Activated naive CD4-positive, alpha-beta T cell treated with anti-CD3 and anti-CD28 coated beads, Interleukin-2, amount 10 ng/mL, durations not matched to agents 7 days and 5 days (primary cell): ENCODE measurements around the gene HTR1A.

ENCODE experiments used
- CTCF ChIA-PET: fragments of 350-600 bp; sonication (Branson Sonifier 250); formaldehyde crosslinking; loops from one replicate; lab custom pipeline; 2021; ENCODE audit warnings: antibody characterized with exemption; lab: Charles Lee
- DNase-seq: peaks from one replicate; pipeline ENCODE4 v3.0.0-alpha.2; 2020
- H3K27ac Mint-ChIP-seq: one replicate; pipeline ENCODE4 v1.8.0; 2021; ENCODE audit warnings: mild to moderate bottlenecking, moderate library complexity, mixed read lengths
- H3K27me3 Mint-ChIP-seq: one replicate; pipeline ENCODE4 v1.8.0; 2021; ENCODE audit warnings: mild to moderate bottlenecking, mixed read lengths
- H3K36me3 Mint-ChIP-seq: one replicate; pipeline ENCODE4 v1.8.0; 2021; ENCODE audit warnings: mixed read lengths
- H3K4me1 Mint-ChIP-seq: one replicate; pipeline ENCODE4 v1.8.0; 2021; ENCODE audit warnings: mixed read lengths
- H3K4me3 Mint-ChIP-seq: one replicate; pipeline ENCODE4 v1.8.0; 2021; ENCODE audit warnings: mild to moderate bottlenecking, moderate library complexity, mixed read lengths
- H3K9me3 Mint-ChIP-seq: one replicate; pipeline ENCODE4 v1.8.0; 2021; ENCODE audit warnings: mixed read lengths

Gene HTR1A

GRCh38 chr5:63962279-63962678 is at the start of gene HTR1A:
Gene HTR1A (minus strand): TSS chr5:63962445. CDS start chr5:63961719, 726 bp downstream.
- no peaks in the 10 kb centered on the region for H3K36me3 Mint-ChIP-seq
- CTCF ChIA-PET = interaction anchor here (1.3 kb wide), 1 partner anchor 560 kb away, joined by 3 read pairs; no protein-coding TSS in a partner anchor
- no peak within 1 kb of the TSS for H3K4me3 Mint-ChIP-seq
- no peaks in the 10 kb centered on the region for H3K4me1 Mint-ChIP-seq
- peaks cover 8% of the 10 kb centered on the region for H3K9me3 Mint-ChIP-seq
- H3K27me3 Mint-ChIP-seq = peaks cover 43% of the 10 kb centered on the region
- no peak for DNase-seq
- H3K27ac Mint-ChIP-seq = no peak within 1 kb of the TSS

GRCh38 chr5:64003966-64004365 is 41.7 kb upstream of the HTR1A start:
- Mint-ChIP-seq H3K9me3 (no peaks in the 10 kb centered on the region), H3K36me3 (no peaks in the 10 kb centered on the region), H3K4me3 (no peak overlapping the region), H3K27ac (no peak overlapping the region), H3K27me3 (no peaks in the 10 kb centered on the region), H3K4me1 (no peaks in the 10 kb centered on the region)
- CTCF ChIA-PET = no interaction called here
- DNase-seq = no peak

DNA sequence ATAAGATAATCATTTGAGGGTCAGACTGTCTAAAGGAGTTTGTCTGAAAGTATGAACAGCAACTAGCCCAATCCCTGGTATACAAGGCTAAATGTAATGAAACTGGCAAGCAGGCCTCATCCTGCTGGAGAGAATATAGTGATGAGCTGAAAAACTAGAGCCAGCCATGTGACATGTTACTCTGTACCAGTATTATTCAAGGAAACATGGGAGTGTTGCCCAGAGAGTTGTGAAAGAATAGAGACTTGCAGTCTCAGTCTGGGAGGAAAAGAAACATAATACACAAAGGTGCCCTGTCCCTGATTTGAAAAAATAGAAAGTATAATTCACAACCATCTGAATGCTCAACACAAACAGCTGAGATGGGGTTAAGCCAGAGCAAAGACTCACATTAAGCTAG is 37.9 kb upstream of the HTR1A start:
- H3K27me3 Mint-ChIP-seq = no peaks in the 10 kb centered on the region
- DNase-seq = no peak
- H3K4me3 Mint-ChIP-seq = no peak overlapping the region
- H3K4me1 Mint-ChIP-seq = no peaks in the 10 kb centered on the region
- CTCF ChIA-PET = no interaction called here
- no peaks in the 10 kb centered on the region for H3K36me3 Mint-ChIP-seq
- H3K9me3 Mint-ChIP-seq = peaks cover 2% of the 10 kb centered on the region
- H3K27ac Mint-ChIP-seq = no peak overlapping the region

- Mint-ChIP-seq H3K27me3 (no peaks in the 10 kb centered on the region), H3K27ac (no peak overlapping the region), H3K4me1 (no peaks in the 10 kb centered on the region), H3K4me3 (no peak overlapping the region), H3K36me3 (no peaks in the 10 kb centered on the region), H3K9me3 (peaks cover 2% of the 10 kb centered on the region)
- CTCF ChIA-PET = no interaction called here
- no peak for DNase-seq
These were observed 24.8 kb upstream of the HTR1A start for GRCh38 chr5:63987053-63987452.

GRCh38 chr5:63981864-63982263 is 19.6 kb upstream of the HTR1A start:
- H3K27ac Mint-ChIP-seq = no peak overlapping the region
- CTCF ChIA-PET = no interaction called here
- no peak for DNase-seq
- no peaks in the 10 kb centered on the region for H3K27me3 Mint-ChIP-seq
- no peaks in the 10 kb centered on the region for H3K36me3 Mint-ChIP-seq
- H3K9me3 Mint-ChIP-seq = peaks cover 5% of the 10 kb centered on the region
- H3K4me3 Mint-ChIP-seq = no peak overlapping the region
- H3K4me1 Mint-ChIP-seq = no peaks in the 10 kb centered on the region

- H3K36me3 Mint-ChIP-seq = no peaks in the 10 kb centered on the region
- no peak overlapping the region for H3K27ac Mint-ChIP-seq
- H3K9me3 Mint-ChIP-seq = peaks cover 8% of the 10 kb centered on the region
- H3K4me1 Mint-ChIP-seq = no peaks in the 10 kb centered on the region
- CTCF ChIA-PET = no interaction called here
- H3K27me3 Mint-ChIP-seq = peaks cover 43% of the 10 kb centered on the region
- no peak overlapping the region for H3K4me3 Mint-ChIP-seq
- no peak for DNase-seq
These were observed 1.7 kb upstream of the HTR1A start for GRCh38 chr5:63963926-63964325.

DNA sequence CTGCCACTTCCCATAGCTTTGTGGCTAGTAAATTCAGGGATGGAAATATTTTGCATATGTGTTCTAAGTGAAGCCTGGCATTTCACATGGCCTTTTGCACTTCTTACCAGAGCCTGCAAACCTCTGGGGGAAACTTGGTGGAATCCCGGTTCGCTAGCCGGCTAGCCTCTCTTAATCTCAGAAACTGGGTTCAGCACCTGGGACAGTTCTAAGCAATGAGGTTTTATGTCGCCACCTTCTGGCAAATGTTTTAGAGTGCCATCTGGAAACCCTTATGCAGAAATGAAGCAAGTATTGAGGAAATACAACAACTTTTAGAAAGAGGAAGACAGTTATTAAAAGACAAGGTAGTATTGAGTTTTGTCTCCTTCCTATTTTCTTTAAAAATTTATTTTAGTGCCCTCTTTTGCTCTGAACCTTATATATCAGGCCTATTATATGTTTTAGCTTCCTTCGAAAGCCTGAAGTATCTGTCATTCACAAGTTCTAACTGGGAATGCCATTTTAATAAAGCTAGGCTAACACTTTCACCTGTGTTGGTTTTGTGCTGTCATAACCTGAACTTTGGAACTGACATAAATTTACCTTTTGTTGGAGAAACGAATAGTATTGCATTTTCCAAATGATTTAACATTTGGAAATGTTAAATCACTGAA is 963 bp upstream of the HTR1A start:
- Mint-ChIP-seq H3K27ac (no peak overlapping the region), H3K4me3 (no peak overlapping the region)

DNA sequence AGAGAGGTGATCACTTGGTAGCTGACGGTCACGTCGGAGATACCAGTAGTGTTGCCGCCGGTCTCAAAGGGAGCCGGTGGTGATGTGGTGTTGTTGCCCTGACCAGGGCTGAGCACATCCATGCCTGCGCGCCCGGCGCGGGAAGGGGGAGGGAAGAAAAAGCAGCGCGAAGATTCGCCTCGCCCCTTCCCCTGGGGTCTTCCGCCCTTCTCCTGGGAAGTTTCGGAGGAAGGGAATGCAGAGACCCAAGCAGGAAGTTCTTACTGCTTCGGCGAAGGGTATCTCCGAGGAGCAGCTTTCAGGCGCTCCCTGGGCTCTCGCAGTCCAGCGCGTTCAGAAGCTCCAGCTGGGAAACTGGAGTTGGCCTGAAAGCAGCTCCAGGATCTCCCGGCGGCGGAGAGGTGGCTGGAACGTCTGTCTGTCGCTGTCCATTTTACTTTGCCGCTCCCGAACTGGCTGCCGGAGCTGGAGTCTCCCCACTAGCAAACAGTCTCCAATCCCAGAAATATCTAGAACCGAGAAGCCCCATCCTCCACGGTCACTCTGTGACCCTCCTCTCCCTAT is 565 bp downstream of the HTR1A start:
- H3K36me3 Mint-ChIP-seq = no peaks in the 10 kb centered on the region
- peaks cover 43% of the 10 kb centered on the region for H3K27me3 Mint-ChIP-seq
- no peak for DNase-seq
- peaks cover 8% of the 10 kb centered on the region for H3K9me3 Mint-ChIP-seq
- no peaks in the 10 kb centered on the region for H3K4me1 Mint-ChIP-seq
- no peak overlapping the region for H3K27ac Mint-ChIP-seq
- CTCF ChIA-PET = interaction anchor here (1.3 kb wide), 1 partner anchor 559 kb away, joined by 3 read pairs; no protein-coding TSS in a partner anchor
- no peak overlapping the region for H3K4me3 Mint-ChIP-seq

More for the DNA sequence above, 963 bp upstream of the HTR1A start:
- no peaks in the 10 kb centered on the region for H3K36me3 Mint-ChIP-seq
- peaks cover 8% of the 10 kb centered on the region for H3K9me3 Mint-ChIP-seq
- DNase-seq = peak; percentile 45
- peaks cover 43% of the 10 kb centered on the region for H3K27me3 Mint-ChIP-seq
- CTCF ChIA-PET = interaction anchor here (0.8 kb wide), 1 partner anchor 388 kb away, joined by 3 read pairs; no protein-coding TSS in a partner anchor
- H3K4me1 Mint-ChIP-seq = no peaks in the 10 kb centered on the region

DNA sequence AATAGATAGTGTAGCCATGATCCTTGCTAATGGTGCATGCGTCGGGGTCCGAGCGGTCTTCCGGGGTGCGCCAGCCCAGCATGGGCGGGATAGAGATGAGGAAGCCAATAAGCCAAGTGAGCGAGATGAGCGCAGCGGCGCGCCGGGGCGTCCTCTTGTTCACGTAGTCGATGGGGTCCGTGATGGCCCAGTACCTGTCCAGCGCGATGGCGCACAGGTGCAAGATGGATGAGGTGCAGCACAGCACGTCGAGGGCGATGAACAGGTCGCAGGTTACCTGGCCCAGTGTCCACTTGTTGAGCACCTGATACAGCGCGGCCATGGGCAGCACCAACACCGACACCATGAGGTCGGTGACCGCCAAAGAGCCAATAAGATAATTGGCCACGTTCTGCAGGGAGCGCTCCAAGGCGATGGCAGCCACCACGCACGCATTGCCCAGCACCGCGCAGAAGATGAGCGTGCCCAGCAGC is 1.1 kb downstream of the HTR1A start:
- H3K27me3 Mint-ChIP-seq = peaks cover 43% of the 10 kb centered on the region
- H3K36me3 Mint-ChIP-seq = no peaks in the 10 kb centered on the region
- CTCF ChIA-PET = interaction anchor here (1.3 kb wide), 1 partner anchor 559 kb away, joined by 3 read pairs; no protein-coding TSS in a partner anchor
- peaks cover 8% of the 10 kb centered on the region for H3K9me3 Mint-ChIP-seq
- no peak for DNase-seq
- no peak overlapping the region for H3K4me3 Mint-ChIP-seq
- no peaks in the 10 kb centered on the region for H3K4me1 Mint-ChIP-seq
- H3K27ac Mint-ChIP-seq = no peak overlapping the region

GRCh38 chr5:63960646-63961045 is 1.6 kb downstream of the HTR1A start:
- no peaks in the 10 kb centered on the region for H3K36me3 Mint-ChIP-seq

DNA sequence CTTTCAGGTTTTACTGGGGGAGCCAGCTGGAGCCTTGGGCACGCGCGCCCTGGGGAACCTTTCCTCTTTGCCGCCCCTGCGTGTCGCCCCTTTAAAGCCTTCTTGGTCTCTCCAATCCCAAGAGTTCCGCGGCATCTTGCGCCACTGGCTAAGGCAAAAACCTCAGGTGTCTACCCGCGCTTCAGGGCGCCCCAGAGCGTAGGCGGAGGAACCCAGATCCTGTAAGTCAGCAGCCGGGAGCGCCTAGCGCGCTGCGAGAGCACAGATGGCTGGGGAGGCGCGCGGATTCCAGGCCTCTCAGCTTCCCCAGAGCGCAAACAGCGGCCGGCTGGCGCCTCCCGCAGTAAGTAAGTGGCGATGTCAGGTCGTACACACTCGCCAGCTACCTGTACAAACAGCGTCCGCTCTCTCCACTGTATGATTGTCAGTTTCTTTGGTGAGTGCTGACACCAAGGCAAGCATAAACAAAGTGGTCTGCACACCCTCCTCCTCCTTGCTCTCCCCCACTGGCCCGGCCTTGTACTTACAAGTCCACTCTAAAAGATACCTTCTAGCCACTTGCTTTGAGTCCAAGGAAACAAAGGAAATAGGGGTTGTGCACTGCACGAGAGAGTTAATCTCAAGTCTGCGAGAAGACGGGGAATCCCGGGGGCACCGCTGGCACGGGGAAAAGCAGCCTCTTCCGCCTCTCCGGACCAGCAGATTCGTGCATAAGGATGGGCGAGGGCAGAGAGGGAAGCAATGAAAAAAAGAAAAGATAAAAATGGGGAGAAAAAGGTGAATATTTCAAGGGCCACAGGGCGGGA is 2.9 kb downstream of the HTR1A start:
- H3K27ac Mint-ChIP-seq = no peak overlapping the region
- no peak for DNase-seq
- H3K9me3 Mint-ChIP-seq = peaks cover 8% of the 10 kb centered on the region
- no peak overlapping the region for H3K4me3 Mint-ChIP-seq
- CTCF ChIA-PET = no interaction called here
- no peaks in the 10 kb centered on the region for H3K4me1 Mint-ChIP-seq
- no peaks in the 10 kb centered on the region for H3K36me3 Mint-ChIP-seq
- H3K27me3 Mint-ChIP-seq = peaks cover 43% of the 10 kb centered on the region

More at GRCh38 chr5:63960646-63961045, 1.6 kb downstream of the HTR1A start:
- no peaks in the 10 kb centered on the region for H3K4me1 Mint-ChIP-seq
- H3K9me3 Mint-ChIP-seq = peaks cover 8% of the 10 kb centered on the region
- peaks cover 43% of the 10 kb centered on the region for H3K27me3 Mint-ChIP-seq
- no peak for DNase-seq
- H3K4me3 Mint-ChIP-seq = no peak overlapping the region
- CTCF ChIA-PET = no interaction called here
- no peak overlapping the region for H3K27ac Mint-ChIP-seq

DNA sequence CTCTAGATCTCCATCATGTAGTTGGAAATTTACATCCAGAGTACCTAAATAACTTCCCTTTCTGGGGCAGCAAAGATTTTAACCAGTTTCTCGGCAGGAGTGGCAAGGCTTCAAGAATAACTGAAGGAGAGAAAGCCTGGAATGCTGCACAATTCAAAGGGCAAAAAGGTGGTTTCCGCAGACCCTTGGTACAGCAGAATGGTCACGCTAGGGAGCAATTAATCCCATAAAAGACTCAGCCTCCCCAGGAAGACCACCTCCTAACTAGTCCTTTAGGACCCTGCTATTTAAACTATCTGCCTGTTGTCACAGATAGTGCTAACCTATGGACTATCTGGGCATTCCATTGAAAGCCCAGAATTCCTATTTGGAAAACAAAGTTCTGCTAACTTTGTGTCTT is 3.6 kb downstream of the HTR1A start:
- no peak overlapping the region for H3K27ac Mint-ChIP-seq
- CTCF ChIA-PET = no interaction called here

GRCh38 chr5:63957617-63958016 is 4.6 kb downstream of the HTR1A start:
- no peak for DNase-seq
- CTCF ChIA-PET = no interaction called here
- Mint-ChIP-seq H3K27me3 (peaks cover 37% of the 10 kb centered on the region), H3K4me1 (no peaks in the 10 kb centered on the region), H3K4me3 (no peak overlapping the region), H3K9me3 (peaks cover 8% of the 10 kb centered on the region), H3K36me3 (no peaks in the 10 kb centered on the region), H3K27ac (no peak overlapping the region)

More for the DNA sequence above, 3.6 kb downstream of the HTR1A start:
- H3K4me3 Mint-ChIP-seq = no peak overlapping the region
- no peaks in the 10 kb centered on the region for H3K36me3 Mint-ChIP-seq
- peaks cover 43% of the 10 kb centered on the region for H3K27me3 Mint-ChIP-seq
- DNase-seq = no peak
- no peaks in the 10 kb centered on the region for H3K4me1 Mint-ChIP-seq
- peaks cover 8% of the 10 kb centered on the region for H3K9me3 Mint-ChIP-seq

DNA sequence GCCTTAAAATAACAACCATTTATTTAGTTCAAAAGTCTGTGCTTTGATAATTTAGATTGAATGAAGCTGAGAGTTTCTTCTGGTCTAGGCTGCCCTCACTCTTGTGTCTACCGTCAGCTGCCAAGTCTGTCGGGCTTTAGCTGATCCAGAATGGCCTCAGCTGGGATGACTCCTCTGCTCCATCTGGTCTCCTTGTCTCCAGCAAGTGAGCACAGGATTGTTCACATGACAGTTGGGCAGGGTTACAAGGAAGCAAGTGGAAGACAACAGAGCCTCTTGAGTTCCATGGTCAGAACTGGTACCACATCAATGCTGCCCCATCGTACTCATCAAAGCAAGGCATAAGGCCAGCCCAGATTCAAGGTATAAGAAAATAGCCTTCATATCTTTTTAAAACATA is 9.0 kb downstream of the HTR1A start:
- Mint-ChIP-seq H3K36me3 (no peaks in the 10 kb centered on the region), H3K9me3 (no peaks in the 10 kb centered on the region), H3K4me1 (no peaks in the 10 kb centered on the region), H3K4me3 (no peak overlapping the region), H3K27me3 (no peaks in the 10 kb centered on the region), H3K27ac (no peak overlapping the region)
- CTCF ChIA-PET = no interaction called here
- no peak for DNase-seq
